Effector memory CD4-positive, alpha-beta T cell (primary cell): Measurements from ENCODE around the gene STAB1.
"Not testable (repeated sequence)": the region's sequence is repeated elsewhere in the genome, so short reads cannot be mapped to it uniquely, and the experiment has no call there.

Experiments
- DNase-seq, 3 donors: peaks; one replicate each; pipeline ENCODE4 v3.0.0-alpha.2; 2020
- H3K27ac ChIP-seq: 2 replicates; pipeline ENCODE4 v1.7.0; 2013; ENCODE audit warnings: mild to moderate bottlenecking, low read length, moderate library complexity; ENCODE audit not compliant: insufficient read depth, poor library complexity, severe bottlenecking
- H3K27me3 ChIP-seq: replicated peaks from 2 replicates; pipeline ENCODE4 v1.7.0; 2013; ENCODE audit warnings: mild to moderate bottlenecking, low read length; ENCODE audit not compliant: insufficient read depth, control insufficient read depth, poor library complexity, severe bottlenecking
- H3K36me3 ChIP-seq: 2 replicates; pipeline ENCODE4 v1.7.0; 2013; ENCODE audit warnings: mild to moderate bottlenecking, low read length, moderate library complexity; ENCODE audit not compliant: control insufficient read depth, insufficient read depth
- H3K4me1 ChIP-seq: 2 replicates; pipeline ENCODE4 v1.7.0; 2013; ENCODE audit warnings: low read length, mild to moderate bottlenecking; ENCODE audit not compliant: control insufficient read depth, insufficient read depth, poor library complexity, severe bottlenecking
- H3K4me3 ChIP-seq: 2 replicates; pipeline ENCODE4 v1.7.0; 2013; ENCODE audit warnings: low read length, low read depth, mild to moderate bottlenecking; ENCODE audit not compliant: insufficient read depth, poor library complexity, severe bottlenecking
- H3K9me3 ChIP-seq: 2 replicates; pipeline ENCODE4 v1.7.0; 2013; ENCODE audit warnings: mild to moderate bottlenecking, low read length, moderate library complexity; ENCODE audit not compliant: control insufficient read depth

The STAB1 gene

DNA sequence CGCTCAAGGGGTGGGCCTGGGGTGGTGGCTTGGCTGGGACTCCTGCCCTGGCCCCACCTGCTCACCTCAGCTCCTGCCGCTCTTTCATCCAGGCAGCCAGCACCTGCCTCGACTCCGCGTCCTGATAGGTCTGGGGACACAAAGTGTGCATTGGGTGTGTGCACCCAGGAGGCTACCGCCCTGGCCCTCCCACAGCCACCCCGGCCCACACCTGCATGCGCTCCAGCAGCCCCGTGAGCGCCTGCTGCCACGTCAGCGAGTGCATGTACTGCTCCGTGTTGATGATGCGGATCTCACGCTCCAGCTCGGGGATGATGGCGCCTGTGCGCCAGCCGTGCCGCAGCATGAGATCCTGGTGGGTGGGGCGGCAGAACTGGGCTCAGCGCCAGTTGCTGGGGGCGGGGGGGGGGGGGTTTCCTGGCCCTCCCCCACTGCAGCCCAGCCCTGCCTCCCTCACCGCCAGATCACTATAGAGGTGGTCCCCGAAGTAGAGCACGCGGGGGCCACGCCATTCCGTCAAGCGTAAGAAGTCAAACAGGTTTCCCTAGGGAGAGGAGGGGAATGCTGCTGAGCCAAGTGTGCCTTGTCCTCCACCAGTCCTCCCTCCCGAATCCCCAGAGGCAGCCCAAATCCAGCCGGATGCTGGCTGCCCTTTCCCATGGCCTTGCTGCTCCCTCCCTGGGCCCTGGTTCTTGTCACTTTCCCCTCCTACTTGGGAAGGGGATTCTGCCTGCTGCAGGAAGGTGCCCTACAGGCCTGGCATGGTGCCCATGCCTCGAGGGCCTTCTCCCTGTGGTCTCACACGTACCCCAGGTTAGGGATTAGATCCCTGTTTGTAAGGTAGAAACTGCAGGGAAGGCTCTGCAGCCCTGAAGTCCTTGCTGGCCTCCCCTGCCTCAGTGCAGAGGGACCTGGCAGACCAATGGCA, 29.9 kb downstream of the STAB1 start:
- Histone ChIP-seq H3K27me3 (no peaks in the 10 kb centered on the region), H3K9me3 (no peaks in the 10 kb centered on the region), H3K36me3 (no peaks in the 10 kb centered on the region), H3K4me3 (no peak overlapping the region), H3K4me1 (no peaks in the 10 kb centered on the region), H3K27ac (no peak overlapping the region)
- no peak for DNase-seq

DNA sequence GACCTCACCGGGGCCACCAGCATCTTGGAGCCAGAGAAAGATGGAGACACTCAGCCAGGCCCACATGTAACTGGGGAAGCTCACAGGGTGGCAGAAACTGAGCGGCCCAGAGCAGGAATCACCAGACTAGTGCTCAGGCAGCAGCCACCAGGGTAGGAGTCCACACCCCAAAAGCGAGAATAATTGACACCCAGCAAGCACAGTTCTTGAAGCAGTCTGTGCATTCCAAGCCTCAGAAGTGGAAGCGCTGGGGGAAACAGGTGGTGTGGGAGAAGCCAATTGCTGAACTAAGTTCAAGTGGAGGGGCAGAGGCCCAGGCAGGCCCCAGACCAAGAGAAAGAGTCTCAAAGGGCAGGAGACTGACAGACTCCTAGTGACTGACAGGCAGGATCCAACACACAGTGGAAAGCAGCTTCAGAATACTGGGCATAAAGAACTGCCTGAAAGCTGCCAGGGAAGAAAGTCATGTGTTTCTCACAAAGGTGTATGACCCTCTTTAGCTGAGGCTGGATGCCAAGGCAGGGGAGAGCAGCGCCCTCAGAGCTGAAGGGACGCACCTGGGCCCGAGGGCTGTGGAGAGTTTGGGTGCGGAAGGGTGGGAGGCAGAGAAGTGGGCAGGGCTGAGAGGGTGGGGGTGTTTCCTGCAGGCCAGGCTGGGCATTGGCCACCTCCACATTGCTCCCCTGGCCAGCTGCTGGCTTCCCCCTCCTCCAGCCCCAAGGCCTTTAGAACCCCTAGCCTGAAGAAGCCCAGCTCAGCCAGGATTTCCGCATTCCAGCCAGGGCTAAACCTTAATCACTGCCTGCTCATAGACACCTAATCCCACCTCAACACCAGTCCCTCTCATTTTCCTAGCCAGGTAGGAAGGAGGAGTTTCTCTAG, 30.8 kb downstream of the STAB1 start:
- DNase-seq: no peak
- no peak overlapping the region for H3K4me3 ChIP-seq
- H3K9me3 ChIP-seq: no peaks in the 10 kb centered on the region
- H3K27me3 ChIP-seq: no peaks in the 10 kb centered on the region
- H3K36me3 ChIP-seq: no peaks in the 10 kb centered on the region
- H3K4me1 ChIP-seq: no peaks in the 10 kb centered on the region
- no peak overlapping the region for H3K27ac ChIP-seq

DNA sequence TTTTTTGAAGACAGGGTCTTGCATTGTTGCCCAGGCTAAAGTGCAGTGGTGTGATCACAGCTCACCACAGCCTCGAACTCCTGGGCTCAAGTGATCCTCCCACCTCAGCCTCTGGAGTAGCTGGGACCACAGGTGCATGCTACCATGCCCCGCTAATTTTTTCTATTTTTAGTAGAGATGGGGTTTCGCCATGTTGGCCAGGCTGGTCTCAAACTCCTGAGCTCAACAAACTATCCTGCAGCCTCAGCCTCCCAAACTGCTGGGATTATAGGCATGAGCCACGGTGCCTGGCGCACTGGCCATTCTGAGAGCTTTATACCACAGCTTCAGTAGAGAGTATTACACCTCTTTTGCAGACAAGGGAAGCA, 31.5 kb downstream of the STAB1 start:
- not testable (repeated sequence) for H3K9me3 ChIP-seq, H3K27me3 ChIP-seq, H3K4me1 ChIP-seq, H3K36me3 ChIP-seq, H3K27ac ChIP-seq, H3K4me3 ChIP-seq, DNase-seq

DNA sequence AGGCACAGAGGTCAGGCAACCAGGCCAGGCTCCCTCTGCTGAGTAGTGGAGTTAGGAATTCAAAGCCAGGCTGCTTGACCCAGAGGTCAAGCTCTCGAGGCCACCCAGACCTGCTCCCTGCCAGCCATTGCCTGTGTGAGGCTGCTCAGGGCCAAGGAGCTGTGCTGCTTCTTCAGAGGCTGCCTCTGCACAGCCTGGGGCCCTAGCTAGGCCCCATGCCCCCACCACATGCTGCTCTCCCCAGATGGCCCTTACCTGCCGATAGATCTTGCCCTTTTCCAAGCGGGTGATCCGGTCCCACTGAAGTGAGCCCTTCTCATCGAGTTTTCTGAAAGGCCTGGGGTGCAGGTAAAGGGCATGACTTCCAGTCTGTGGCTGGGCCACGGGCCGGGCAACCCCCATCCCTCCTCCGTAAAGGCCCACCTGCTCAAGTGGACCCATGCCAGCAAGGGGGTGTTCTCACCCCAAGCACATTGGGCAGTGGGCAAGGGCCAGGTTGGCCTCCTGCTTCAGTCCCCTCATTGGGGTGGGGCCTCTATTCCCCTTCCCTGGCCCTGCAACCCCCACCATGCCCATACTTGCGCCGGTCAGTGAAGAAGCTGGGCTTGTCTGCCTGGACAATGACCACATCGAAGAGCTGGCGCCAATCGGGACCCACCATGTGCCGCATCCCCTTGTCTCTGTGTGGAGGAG, 32.0 kb downstream of the STAB1 start:
- Histone ChIP-seq H3K9me3 (no peaks in the 10 kb centered on the region), H3K27ac (no peak overlapping the region), H3K4me3 (no peak overlapping the region), H3K27me3 (no peaks in the 10 kb centered on the region), H3K36me3 (no peaks in the 10 kb centered on the region), H3K4me1 (no peaks in the 10 kb centered on the region)
- DNase-seq: no peak

DNA sequence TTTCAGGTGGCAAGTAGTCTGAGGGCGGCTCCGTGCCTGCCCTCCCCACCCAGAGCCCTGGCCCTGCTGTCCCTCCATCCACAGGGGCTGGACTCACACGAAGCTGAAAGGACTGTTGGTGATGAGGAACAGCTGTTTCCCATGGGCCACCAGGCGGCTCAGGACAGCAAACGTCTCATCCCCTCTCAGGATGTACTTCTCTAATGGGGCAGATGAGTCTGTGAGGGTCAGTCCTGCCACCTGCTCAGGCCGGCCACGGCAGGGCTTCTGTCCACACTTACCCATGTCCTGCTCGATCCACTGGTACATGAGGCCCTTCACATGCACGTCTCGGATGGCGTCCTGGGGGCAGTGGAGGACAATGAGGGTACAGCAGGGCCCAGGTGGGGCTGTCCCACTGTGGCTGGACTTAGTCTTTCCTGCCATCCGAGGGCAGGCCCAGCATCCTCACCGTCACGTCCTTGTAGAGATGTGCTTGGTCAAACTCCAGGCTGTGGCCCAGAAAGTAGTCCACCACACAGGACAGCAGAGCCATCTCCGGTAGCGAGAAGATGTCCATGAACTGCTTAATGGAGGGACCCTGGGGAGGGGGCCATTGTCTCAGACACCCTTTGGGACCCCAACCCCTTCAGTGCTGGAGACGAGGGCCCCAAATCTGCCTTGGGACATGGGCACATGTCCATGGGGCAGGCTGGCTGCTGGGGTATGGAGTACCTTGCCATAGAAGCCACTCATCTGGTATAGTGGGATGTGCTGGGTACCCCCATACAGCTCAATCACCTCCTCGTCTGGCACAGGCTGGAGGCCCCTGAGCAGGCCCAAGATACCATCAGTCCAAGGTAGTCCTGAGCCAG, 32.8 kb downstream of the STAB1 start:
- no peaks in the 10 kb centered on the region for H3K9me3 ChIP-seq
- no peak for DNase-seq
- no peak overlapping the region for H3K4me3 ChIP-seq
- no peaks in the 10 kb centered on the region for H3K27me3 ChIP-seq
- peaks cover 7% of the 10 kb centered on the region for H3K4me1 ChIP-seq
- no peak overlapping the region for H3K27ac ChIP-seq
- no peaks in the 10 kb centered on the region for H3K36me3 ChIP-seq

DNA sequence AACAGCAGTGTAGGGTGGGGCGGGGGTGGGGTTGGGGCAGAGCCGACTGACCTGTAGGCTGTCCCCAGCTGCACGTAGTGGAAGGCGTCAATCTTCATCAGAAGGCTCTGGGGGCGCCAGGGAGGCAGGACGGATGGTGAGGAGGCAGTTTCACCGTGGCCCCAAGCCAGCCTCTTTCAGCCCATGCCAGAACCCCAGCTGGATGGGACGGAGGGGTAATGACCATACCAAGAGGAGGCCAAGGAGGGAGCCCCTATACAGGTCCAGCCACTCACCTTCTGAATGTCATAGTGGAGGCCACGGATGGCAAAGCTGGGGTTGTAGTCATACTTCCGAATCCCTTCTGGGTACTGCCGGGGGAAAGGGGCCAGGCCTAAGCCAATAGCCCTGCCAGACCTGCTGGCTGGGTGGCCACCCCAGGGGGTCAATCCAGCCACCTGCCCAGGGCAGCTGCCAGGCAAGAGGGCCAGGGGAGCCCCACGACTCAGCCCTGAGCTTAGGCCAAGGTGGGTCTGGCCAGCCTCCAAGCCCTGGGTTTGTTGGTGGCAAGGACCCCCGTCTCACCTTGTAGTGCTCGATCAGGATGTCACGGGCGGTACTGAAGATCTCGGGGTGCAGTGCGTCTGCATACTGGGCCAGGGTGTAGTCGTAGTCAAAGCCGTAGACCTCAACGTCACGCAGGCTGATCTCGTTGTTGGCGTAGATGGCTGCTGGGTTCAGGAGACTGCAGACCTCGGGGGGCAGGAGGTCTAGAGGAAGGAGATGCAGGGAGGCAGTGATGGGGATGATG, 33.6 kb downstream of the STAB1 start:
- DNase-seq: no peak

DNA sequence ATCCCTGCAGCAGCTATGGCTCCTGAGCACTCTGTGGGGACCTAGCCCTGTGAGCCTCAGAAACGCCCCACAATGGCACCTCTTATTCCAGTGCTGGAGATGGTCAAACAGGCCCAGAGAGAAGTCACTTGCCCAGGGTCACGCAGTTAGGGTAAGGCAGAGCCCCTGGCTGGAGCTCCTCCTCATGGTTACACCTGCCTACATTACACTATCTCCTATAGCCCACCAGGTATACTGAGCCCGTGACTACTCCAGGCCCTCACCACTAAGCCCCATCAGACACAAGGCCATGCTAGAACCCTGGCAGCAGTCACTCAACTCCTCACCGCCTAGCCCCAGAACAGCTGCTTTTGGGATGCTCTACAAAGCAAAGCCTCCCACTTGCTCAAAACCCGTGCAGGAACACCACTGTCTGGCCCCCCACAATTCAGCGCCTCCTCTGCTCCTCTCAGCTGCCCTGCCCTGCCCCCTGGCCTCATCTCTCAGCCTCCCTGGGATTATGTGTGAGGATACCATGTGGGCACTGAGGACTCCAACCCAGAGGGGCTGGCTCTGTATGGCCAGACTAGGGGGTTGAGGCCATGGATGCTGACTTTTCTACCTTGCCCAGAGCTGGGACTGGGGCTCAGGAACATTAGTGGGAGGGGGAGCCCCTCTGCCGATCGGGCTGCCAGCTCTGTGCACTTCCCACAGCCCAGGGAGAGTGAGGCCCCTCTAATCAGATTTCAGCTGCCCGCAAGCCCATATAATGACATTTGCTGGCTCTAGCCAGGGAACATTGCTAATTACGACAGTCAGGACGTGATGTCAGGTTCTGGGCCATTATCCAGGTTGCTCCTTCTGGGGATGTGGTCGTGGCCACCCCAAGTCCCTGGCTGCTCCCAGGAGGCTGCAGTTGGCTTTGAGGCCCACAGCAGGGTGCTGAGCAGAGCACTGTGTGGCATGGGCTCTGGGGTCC, 34.5 kb downstream of the STAB1 start:
- peaks cover 13% of the 10 kb centered on the region for H3K4me1 ChIP-seq
- no peaks in the 10 kb centered on the region for H3K9me3 ChIP-seq
- no peak overlapping the region for H3K27ac ChIP-seq
- H3K27me3 ChIP-seq: no peaks in the 10 kb centered on the region
- no peak for DNase-seq
- H3K4me3 ChIP-seq: no peak overlapping the region
- H3K36me3 ChIP-seq: no peaks in the 10 kb centered on the region

More for the DNA sequence above, 33.6 kb downstream of the STAB1 start:
- H3K27ac ChIP-seq: no peak overlapping the region
- H3K27me3 ChIP-seq: no peaks in the 10 kb centered on the region
- no peaks in the 10 kb centered on the region for H3K36me3 ChIP-seq
- H3K4me3 ChIP-seq: no peak overlapping the region
- H3K9me3 ChIP-seq: no peaks in the 10 kb centered on the region
- H3K4me1 ChIP-seq: peaks cover 7% of the 10 kb centered on the region
